RWPE1 (cell line): Measurements from ENCODE around the gene E2F2.

ENCODE experiments used
- CTCF ChIA-PET: fragments of 350-600 bp; sonication (Branson Sonifier 250); formaldehyde crosslinking; extraction: SDS; loops from one replicate; lab custom pipeline; 2021; lab: Yijun Ruan, JAX
- POLR2A ChIA-PET: fragments of 400-600 bp; formaldehyde crosslinking; extraction: SDS; loops from one replicate; lab custom pipeline; 2020; ENCODE audit warnings: antibody characterized with exemption; ENCODE audit not compliant: low non-redundant PET; lab: Yijun Ruan, JAX
- DNase-seq: peaks from one replicate; pipeline ENCODE4 v3.0.0; 2012; ENCODE audit warnings: low spot score
- H3K27ac ChIP-seq: fragments of 450-650 bp; 2 replicates; pipeline ENCODE4 v1.5.1; 2017
- TF ChIP-seq, protein P1 (sequence below): fragments of 450-650 bp; conservative IDR thresholded peaks from 2 replicates; pipeline ENCODE4 v1.5.1; 2017; ENCODE audit warnings: low read depth, mild to moderate bottlenecking

Gene E2F2

DNA sequence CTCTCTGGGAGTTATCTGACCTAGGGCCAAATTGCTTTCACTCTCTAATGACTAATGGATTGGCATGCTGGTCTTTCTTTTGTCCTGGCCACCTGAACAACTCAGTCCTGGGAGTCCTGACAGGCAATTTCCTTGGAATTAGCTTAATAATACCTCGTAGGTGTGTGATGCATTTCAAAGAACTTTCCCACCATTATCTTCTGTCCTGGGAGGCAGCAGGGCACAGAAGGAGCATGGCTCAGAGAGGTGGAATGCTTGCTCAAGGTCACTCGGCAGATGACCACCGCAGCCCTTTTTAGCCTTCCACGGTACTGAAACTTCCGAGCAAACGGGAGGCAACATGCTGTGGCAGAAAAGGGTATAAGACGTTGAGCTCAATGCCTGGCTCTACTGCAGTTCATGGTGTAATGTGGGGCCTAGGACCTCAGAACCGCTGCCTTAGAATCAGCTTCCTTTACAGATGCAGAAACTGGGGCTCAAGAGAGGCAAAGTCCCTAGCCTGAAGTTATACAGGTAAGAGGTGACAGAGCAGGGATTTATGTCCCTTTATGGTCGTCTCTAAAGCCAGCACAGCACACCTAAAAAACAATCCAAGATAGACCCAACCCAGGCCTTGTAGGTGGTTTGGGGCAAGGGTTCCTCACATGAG, 25.1 kb upstream of the E2F2 start:
- POLR2A ChIA-PET, result interaction anchor here (0.6 to 2.5 kb wide), 3 partner anchors 37 to 81 kb away, joined by 3 to 7 read pairs (median 6); no protein-coding TSS in a partner anchor
- CTCF ChIA-PET, result interaction anchor here (0.6 to 6.0 kb wide), 5 partner anchors 37 to 402 kb away, joined by 4 to 31 read pairs (median 4); no protein-coding TSS in a partner anchor
- TF ChIP-seq, protein P1, sequence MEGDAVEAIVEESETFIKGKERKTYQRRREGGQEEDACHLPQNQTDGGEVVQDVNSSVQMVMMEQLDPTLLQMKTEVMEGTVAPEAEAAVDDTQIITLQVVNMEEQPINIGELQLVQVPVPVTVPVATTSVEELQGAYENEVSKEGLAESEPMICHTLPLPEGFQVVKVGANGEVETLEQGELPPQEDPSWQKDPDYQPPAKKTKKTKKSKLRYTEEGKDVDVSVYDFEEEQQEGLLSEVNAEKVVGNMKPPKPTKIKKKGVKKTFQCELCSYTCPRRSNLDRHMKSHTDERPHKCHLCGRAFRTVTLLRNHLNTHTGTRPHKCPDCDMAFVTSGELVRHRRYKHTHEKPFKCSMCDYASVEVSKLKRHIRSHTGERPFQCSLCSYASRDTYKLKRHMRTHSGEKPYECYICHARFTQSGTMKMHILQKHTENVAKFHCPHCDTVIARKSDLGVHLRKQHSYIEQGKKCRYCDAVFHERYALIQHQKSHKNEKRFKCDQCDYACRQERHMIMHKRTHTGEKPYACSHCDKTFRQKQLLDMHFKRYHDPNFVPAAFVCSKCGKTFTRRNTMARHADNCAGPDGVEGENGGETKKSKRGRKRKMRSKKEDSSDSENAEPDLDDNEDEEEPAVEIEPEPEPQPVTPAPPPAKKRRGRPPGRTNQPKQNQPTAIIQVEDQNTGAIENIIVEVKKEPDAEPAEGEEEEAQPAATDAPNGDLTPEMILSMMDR, result no peak
- peak; percentile 85 for DNase-seq
- H3K27ac ChIP-seq, result peak overlapping the region; percentile 96

DNA sequence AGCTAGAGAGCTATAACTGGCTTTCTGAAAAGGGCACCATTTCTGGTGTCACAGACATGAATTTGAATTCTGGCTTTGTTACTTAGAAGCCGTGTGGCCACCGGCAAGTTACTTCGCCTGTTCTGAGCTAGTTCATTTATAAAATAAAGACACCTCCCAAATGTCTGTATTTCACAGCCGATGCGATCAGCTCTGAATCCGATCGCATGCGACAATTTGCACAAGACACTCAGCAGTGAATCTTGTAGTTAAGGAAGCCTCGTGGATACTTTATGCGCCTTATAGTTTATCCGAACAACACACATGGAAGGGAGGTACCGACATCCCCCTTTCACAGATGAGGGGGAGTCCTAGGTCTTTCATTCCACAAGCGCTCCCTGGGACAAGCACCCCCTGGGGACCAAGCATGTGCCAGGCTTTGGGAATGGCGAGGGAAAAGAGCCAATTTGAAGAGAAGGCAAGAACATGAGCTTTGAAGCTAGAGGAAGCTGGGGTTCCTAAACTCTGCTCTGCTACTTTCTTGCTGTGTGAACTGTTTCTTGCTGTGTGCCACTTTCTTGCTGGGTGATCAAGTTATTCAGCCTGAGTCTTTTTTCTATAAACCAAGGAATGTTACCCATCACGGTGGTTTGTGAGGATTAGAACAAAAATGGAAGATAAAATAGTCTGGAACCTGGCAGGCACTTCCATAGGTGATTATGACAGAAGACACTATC, 24.4 kb upstream of the E2F2 start:
- POLR2A ChIA-PET, result interaction anchor here (1.9 to 2.5 kb wide), 2 partner anchors 38 to 79 kb away, joined by 6 to 7 read pairs; no protein-coding TSS in a partner anchor
- CTCF ChIA-PET, result interaction anchor here (0.6 to 6.0 kb wide), 6 partner anchors 27 to 402 kb away, joined by 4 to 31 read pairs (median 4); no protein-coding TSS in a partner anchor
- peak overlapping the region; percentile 96 for H3K27ac ChIP-seq
- DNase-seq, result no peak
- TF ChIP-seq, protein P1, result no peak

DNA sequence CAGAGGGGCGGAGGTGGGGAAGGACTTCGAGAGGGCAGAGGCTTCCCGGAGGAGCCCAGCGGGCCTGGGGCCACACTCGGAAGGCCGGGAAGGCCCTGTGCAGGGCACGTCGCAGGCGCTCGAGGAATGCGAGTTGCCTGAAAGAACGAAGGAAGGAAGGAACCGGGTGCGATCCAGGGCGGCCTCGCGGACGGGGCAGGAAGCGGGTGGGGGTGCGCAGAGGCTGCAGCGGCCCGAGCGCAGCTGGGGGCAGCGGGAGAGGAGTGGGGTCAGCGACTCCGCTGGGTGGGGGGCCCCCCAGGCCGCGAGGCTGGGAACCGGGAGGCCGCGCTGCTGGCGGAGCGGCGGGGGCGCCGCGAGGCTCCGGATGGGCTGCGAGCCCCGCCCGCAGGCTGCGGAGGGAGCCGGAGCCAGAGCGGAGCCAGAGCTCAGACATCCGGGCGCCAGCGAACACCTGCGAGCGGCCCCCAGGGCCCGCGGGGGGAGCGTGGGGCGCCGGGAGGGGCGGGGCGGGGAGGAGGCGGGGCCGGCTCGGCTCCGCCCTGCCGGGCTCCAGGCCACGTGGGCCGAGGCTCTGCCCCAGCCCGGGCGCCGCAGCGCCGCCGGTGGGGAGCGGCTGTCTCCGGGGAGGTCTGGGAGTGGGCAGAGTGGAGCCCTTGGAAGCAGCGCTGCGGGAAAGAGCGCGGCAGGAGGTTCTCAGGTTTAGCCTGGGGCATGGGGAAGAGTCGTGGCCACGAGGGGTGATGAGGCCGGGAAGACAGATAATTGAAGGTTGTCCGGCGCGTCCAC, 23.6 kb upstream of the E2F2 start:
- TF ChIP-seq, protein P1, result no peak
- DNase-seq, result peak; percentile 81
- peak overlapping the region; percentile 96 for H3K27ac ChIP-seq
- ChIA-PET CTCF (interaction anchor here (0.7 to 6.0 kb wide), 4 partner anchors 27 to 82 kb away, joined by 4 to 31 read pairs (median 12); no protein-coding TSS in a partner anchor), POLR2A (interaction anchor here (1.9 to 2.5 kb wide), 2 partner anchors 38 to 80 kb away, joined by 6 to 7 read pairs; no protein-coding TSS in a partner anchor)

DNA sequence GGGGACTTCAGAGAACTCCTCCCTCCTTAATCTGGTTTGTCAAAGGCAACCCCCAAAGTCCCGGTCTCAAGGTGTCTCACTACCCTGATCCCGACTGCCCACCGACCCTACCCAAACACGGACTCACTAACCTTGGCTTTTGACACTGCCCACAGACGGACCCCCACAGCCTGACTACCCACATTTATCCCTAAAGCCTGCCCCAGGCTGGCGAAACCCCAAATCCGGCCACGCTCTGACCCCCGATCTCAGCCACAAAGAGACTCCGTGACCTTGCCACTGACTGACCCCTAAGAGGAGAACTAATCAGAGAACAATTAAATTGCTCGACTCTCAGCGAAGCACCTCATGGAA, 23.1 kb upstream of the E2F2 start:
- ChIA-PET CTCF (interaction anchor here (0.8 to 6.0 kb wide), 4 partner anchors 9 to 137 kb away, joined by 3 to 31 read pairs (median 12); no protein-coding TSS in a partner anchor), POLR2A (interaction anchor here (1.9 kb wide), 1 partner anchor 39 kb away, joined by 6 read pairs; no protein-coding TSS in a partner anchor)
- H3K27ac ChIP-seq, result peak overlapping the region; percentile 96
- TF ChIP-seq, protein P1, result no peak
- no peak for DNase-seq

DNA sequence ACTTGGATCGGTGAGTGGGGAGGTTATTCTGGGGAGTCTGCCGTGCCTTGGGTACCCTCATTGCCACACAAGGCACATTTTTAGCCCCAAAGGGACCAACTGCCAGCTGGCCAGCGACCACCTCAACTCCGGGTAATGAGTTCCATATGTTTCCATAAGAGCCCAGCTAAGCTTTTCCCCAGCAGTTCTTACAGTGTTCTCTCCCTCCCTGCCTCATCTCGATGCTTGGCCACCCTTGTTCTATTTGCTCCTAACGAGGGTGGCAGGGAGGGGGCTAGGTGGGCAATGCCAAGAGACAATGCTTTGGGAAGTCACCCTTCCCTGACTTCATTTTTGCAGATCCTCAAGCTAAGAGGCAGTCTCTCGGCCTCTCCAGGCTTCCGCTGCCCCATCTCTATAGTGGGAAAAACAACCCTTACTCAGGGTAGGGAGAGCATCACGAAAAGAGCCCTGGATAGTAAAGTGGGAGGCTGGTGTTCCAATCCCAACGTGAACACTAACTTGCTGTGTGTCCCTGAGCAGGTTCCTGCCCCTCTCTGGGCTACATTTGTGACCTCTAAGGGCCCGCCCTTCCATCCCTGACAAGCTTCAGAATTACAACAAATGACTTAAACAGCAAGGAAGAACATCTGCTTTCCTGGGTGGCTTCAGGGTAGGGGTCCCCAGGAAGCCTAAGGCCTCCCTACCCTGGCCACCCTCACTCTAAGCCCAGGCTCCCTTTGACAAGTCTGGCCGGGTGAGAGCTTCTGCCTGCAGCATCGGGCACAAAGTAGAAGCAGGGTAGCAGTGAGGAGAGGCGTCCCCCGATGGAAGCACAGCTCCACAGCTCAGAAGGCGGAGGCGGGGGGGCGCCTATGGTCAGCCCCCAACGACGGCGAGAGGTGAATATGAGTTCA, 22.4 kb upstream of the E2F2 start:
- ChIA-PET CTCF (interaction anchor here (0.6 to 6.0 kb wide), 6 partner anchors 8 to 312 kb away, joined by 3 to 31 read pairs (median 3); no protein-coding TSS in a partner anchor), POLR2A (interaction anchor here (0.7 kb wide), 1 partner anchor 9 kb away, joined by 5 read pairs; no protein-coding TSS in a partner anchor)
- H3K27ac ChIP-seq, result peak overlapping the region; percentile 96
- DNase-seq, result no peak
- TF ChIP-seq, protein P1, result no peak
